ENCODE data around the gene PGPEP1.
"Not testable (repeated sequence)": the region's sequence is repeated elsewhere in the genome, so short reads cannot be mapped to it uniquely, and the experiment has no call there.

Gene PGPEP1

GRCh38 chr19:18379803-18380747, 39.7 kb downstream of the PGPEP1 start:
- TF ChIP-seq, protein P1, sequence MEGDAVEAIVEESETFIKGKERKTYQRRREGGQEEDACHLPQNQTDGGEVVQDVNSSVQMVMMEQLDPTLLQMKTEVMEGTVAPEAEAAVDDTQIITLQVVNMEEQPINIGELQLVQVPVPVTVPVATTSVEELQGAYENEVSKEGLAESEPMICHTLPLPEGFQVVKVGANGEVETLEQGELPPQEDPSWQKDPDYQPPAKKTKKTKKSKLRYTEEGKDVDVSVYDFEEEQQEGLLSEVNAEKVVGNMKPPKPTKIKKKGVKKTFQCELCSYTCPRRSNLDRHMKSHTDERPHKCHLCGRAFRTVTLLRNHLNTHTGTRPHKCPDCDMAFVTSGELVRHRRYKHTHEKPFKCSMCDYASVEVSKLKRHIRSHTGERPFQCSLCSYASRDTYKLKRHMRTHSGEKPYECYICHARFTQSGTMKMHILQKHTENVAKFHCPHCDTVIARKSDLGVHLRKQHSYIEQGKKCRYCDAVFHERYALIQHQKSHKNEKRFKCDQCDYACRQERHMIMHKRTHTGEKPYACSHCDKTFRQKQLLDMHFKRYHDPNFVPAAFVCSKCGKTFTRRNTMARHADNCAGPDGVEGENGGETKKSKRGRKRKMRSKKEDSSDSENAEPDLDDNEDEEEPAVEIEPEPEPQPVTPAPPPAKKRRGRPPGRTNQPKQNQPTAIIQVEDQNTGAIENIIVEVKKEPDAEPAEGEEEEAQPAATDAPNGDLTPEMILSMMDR (IDR thresholded peaks at IDR 0.05; ENCODE audit: low read length), result no peak
- TF ChIP-seq EZH2 (IDR thresholded peaks at IDR 0.05; ENCODE audit: borderline replicate concordance, low read length), result no peak
- no peak overlapping the region for H3K4me2 ChIP-seq (ENCODE audit: low read length)
- no peaks in the 10 kb centered on the region for H3K4me1 ChIP-seq (ENCODE audit: insufficient read depth, low read length, severe bottlenecking)
- H3K27me3 ChIP-seq (ENCODE audit: insufficient read depth, low read length), result peaks cover 7% of the 10 kb centered on the region; the same call in 1 of the 2 replicates
- no peaks in the 10 kb centered on the region for H3K79me2 ChIP-seq (ENCODE audit: insufficient read depth, low read length)
- no peak overlapping the region for H3K27ac ChIP-seq (ENCODE audit: low read depth, low read length, poor library complexity, severe bottlenecking)
- H4K20me1 ChIP-seq (ENCODE audit: insufficient read depth, low read length), result no peaks in the 10 kb centered on the region
- H3K4me3 ChIP-seq (ENCODE audit: low read depth, low read length, poor library complexity, severe bottlenecking), result no peak overlapping the region
- H2AFZ ChIP-seq (ENCODE audit: low read length), result no peak overlapping the region
- H3K9me3 ChIP-seq (ENCODE audit: low read length), result no peaks in the 10 kb centered on the region
- no peaks in the 10 kb centered on the region for H3K9me2 ChIP-seq (ENCODE audit: low read depth, low read length)
- H3K36me3 ChIP-seq (ENCODE audit: insufficient read depth, low read length), result no peaks in the 10 kb centered on the region
- no peaks in the 10 kb centered on the region for H3F3A ChIP-seq (ENCODE audit: insufficient read depth, low read length)
- H3K9ac ChIP-seq (ENCODE audit: low read length), result no peak overlapping the region

DNA sequence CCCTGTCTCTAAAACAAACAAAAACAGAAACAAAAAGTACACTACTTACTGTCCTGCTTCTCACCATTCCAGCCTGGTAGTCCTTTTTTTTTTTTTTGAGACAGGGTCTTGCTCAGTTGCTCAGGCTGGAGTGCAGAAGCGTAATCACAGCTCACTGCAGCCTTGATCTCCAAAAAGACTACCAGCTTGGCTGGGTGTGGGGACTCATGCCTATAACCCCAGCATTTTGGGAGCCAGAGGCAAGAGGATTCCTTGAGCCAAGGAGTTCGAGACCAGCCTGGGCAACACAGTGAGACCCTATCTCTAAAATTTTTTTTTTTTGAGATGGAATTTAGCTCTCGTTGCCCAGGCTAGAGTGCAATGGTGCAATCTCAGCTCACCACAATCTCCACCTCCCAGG, 40.4 kb downstream of the PGPEP1 start:
- no peaks in the 10 kb centered on the region for H3K9me3 ChIP-seq (ENCODE audit: low read length)
- no peak overlapping the region for H3K4me2 ChIP-seq (ENCODE audit: low read length)
- H3K9ac ChIP-seq (ENCODE audit: low read length), result no peak overlapping the region

GRCh38 chr19:18383622-18384021, 43.2 kb downstream of the PGPEP1 start:
- H3K9me2 ChIP-seq (ENCODE audit: low read depth, low read length); H3K79me2 ChIP-seq (ENCODE audit: insufficient read depth, low read length); H3K4me1 ChIP-seq (ENCODE audit: insufficient read depth, low read length, severe bottlenecking); H3K4me3 ChIP-seq (ENCODE audit: low read depth, low read length, poor library complexity, severe bottlenecking); H2AFZ ChIP-seq (ENCODE audit: low read length); H3F3A ChIP-seq (ENCODE audit: insufficient read depth, low read length); H3K4me2 ChIP-seq (ENCODE audit: low read length); H3K27ac ChIP-seq (ENCODE audit: low read depth, low read length, poor library complexity, severe bottlenecking); H3K36me3 ChIP-seq (ENCODE audit: insufficient read depth, low read length); H4K20me1 ChIP-seq (ENCODE audit: insufficient read depth, low read length); H3K9ac ChIP-seq (ENCODE audit: low read length); H3K9me3 ChIP-seq (ENCODE audit: low read length): not testable (repeated sequence)
- H3K27me3 ChIP-seq (ENCODE audit: insufficient read depth, low read length), result peaks cover 12% of the 10 kb centered on the region; the same call in 1 of the 2 replicates

More for the DNA sequence above, 40.4 kb downstream of the PGPEP1 start:
- H4K20me1 ChIP-seq (ENCODE audit: insufficient read depth, low read length), result no peaks in the 10 kb centered on the region
- H2AFZ ChIP-seq (ENCODE audit: low read length), result no peak overlapping the region
- H3K4me3 ChIP-seq (ENCODE audit: low read depth, low read length, poor library complexity, severe bottlenecking), result no peak overlapping the region
- no peak for TF ChIP-seq EZH2 (IDR thresholded peaks at IDR 0.05; ENCODE audit: borderline replicate concordance, low read length)
- no peaks in the 10 kb centered on the region for H3K4me1 ChIP-seq (ENCODE audit: insufficient read depth, low read length, severe bottlenecking)
- H3F3A ChIP-seq (ENCODE audit: insufficient read depth, low read length), result no peaks in the 10 kb centered on the region
- no peak overlapping the region for H3K27ac ChIP-seq (ENCODE audit: low read depth, low read length, poor library complexity, severe bottlenecking)
- H3K36me3 ChIP-seq (ENCODE audit: insufficient read depth, low read length), result no peaks in the 10 kb centered on the region
- H3K79me2 ChIP-seq (ENCODE audit: insufficient read depth, low read length), result no peaks in the 10 kb centered on the region
- peaks cover 7% of the 10 kb centered on the region; the same call in 1 of the 2 replicates for H3K27me3 ChIP-seq (ENCODE audit: insufficient read depth, low read length)
- H3K9me2 ChIP-seq (ENCODE audit: low read depth, low read length), result no peaks in the 10 kb centered on the region

- no peaks in the 10 kb centered on the region for H4K20me1 ChIP-seq (ENCODE audit: insufficient read depth, low read length)
- no peaks in the 10 kb centered on the region for H3K36me3 ChIP-seq (ENCODE audit: insufficient read depth, low read length)
- no peak overlapping the region for H3K4me3 ChIP-seq (ENCODE audit: low read depth, low read length, poor library complexity, severe bottlenecking)
- H3K79me2 ChIP-seq (ENCODE audit: insufficient read depth, low read length), result no peaks in the 10 kb centered on the region
- no peak overlapping the region for H3K27ac ChIP-seq (ENCODE audit: low read depth, low read length, poor library complexity, severe bottlenecking)
- no peak overlapping the region for H3K4me2 ChIP-seq (ENCODE audit: low read length)
- H3K27me3 ChIP-seq (ENCODE audit: insufficient read depth, low read length), result peaks cover 20% of the 10 kb centered on the region; the same call in 1 of the 2 replicates
- peaks cover 9% of the 10 kb centered on the region for H3K4me1 ChIP-seq (ENCODE audit: insufficient read depth, low read length, severe bottlenecking)
- no peaks in the 10 kb centered on the region for H3F3A ChIP-seq (ENCODE audit: insufficient read depth, low read length)
- no peaks in the 10 kb centered on the region for H3K9me2 ChIP-seq (ENCODE audit: low read depth, low read length)
- TF ChIP-seq EZH2 (IDR thresholded peaks at IDR 0.05; ENCODE audit: borderline replicate concordance, low read length), result no peak
- TF ChIP-seq, protein P1 (IDR thresholded peaks at IDR 0.05; ENCODE audit: low read length), result no peak
- H3K9ac ChIP-seq (ENCODE audit: low read length), result no peak overlapping the region
- H3K9me3 ChIP-seq (ENCODE audit: low read length), result no peaks in the 10 kb centered on the region
- H2AFZ ChIP-seq (ENCODE audit: low read length), result no peak overlapping the region
Measured at GRCh38 chr19:18384775-18385174, 44.4 kb downstream of the PGPEP1 start.

All from OCI-LY1 (cell line).